Measurements from ENCODE around the gene KNCN. TPM values are rescaled to one million over a fixed set of nuclear protein-coding genes. Genes with fewer than 3 reads are reported as not detected.

The KNCN gene
- total RNA-seq, 2 donors from 2014 or later, result not detected

DNA sequence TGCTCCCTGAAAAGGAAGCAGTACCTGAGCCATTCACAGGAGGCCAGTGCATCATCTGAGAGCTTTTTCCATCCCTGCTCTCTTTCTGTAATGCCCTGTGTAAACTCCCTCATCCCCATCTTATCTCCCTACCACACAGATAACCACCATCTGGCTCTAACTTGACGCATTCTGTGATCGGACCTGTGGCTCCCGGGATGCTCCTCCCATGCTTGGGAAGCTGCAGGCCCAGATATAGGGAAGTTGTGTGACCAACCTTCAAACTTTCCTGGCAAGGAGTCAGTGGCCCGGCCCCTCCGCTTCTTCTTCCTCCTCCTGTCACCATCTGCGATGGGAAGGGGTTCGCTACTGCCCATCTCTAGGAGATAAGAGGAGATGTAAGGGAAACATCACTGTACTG, 31.5 kb upstream of the KNCN start:
- Histone ChIP-seq H3K4me1 (no peaks in the 10 kb centered on the region), H3K4me3 (no peak overlapping the region), H3K9me3 (no peaks in the 10 kb centered on the region), H3K27ac (no peak overlapping the region), H3K36me3 (peaks cover 68% of the 10 kb centered on the region), H3K27me3 (no peaks in the 10 kb centered on the region)
- TF ChIP-seq, protein P1, sequence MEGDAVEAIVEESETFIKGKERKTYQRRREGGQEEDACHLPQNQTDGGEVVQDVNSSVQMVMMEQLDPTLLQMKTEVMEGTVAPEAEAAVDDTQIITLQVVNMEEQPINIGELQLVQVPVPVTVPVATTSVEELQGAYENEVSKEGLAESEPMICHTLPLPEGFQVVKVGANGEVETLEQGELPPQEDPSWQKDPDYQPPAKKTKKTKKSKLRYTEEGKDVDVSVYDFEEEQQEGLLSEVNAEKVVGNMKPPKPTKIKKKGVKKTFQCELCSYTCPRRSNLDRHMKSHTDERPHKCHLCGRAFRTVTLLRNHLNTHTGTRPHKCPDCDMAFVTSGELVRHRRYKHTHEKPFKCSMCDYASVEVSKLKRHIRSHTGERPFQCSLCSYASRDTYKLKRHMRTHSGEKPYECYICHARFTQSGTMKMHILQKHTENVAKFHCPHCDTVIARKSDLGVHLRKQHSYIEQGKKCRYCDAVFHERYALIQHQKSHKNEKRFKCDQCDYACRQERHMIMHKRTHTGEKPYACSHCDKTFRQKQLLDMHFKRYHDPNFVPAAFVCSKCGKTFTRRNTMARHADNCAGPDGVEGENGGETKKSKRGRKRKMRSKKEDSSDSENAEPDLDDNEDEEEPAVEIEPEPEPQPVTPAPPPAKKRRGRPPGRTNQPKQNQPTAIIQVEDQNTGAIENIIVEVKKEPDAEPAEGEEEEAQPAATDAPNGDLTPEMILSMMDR (IDR thresholded peaks at IDR 0.05), result no peak
- DNase-seq (ENCODE audit: low spot score), result no peak

DNA sequence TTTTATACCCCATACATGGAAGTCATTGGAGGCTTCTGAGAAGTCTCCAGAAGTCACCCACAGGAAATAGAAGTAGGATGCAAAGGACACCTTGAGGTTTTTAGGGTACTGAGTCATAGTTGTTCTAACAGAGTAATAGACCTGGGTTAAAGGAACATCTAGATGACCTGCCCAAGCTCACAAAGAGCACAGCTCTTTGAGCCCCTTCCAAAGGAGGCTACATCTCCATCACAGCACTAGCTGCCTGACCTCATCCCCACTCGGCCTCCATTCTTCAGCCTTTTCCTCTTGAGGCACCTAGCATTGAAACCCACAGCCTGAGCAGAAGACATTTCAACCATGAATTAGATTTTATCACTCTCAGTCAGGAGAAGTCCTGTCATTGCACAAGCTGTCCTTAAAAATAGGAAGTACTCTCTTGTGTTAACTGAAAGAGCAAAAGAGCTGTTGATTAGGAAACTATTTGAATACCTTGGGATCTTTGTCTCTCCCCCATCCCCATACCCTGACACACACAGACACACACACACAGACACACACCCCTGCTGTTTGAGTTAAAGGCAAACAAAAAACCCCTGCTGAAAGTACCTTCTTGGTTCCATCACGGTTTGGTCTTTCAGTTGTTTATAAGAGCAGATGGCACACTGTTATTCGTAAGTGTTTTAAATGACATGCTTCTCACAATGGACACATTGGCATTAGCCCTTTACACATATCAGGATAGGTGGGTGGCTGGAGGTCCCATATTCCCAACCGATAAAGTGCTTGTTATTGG, 30.4 kb upstream of the KNCN start:
- Histone ChIP-seq H3K9me3 (no peaks in the 10 kb centered on the region), H3K4me1 (no peaks in the 10 kb centered on the region), H3K27ac (no peak overlapping the region), H3K27me3 (no peaks in the 10 kb centered on the region), H3K36me3 (peaks cover 78% of the 10 kb centered on the region), H3K4me3 (no peak overlapping the region)
- TF ChIP-seq, protein P1 (IDR thresholded peaks at IDR 0.05), result no peak
- no peak for DNase-seq (ENCODE audit: low spot score)

DNA sequence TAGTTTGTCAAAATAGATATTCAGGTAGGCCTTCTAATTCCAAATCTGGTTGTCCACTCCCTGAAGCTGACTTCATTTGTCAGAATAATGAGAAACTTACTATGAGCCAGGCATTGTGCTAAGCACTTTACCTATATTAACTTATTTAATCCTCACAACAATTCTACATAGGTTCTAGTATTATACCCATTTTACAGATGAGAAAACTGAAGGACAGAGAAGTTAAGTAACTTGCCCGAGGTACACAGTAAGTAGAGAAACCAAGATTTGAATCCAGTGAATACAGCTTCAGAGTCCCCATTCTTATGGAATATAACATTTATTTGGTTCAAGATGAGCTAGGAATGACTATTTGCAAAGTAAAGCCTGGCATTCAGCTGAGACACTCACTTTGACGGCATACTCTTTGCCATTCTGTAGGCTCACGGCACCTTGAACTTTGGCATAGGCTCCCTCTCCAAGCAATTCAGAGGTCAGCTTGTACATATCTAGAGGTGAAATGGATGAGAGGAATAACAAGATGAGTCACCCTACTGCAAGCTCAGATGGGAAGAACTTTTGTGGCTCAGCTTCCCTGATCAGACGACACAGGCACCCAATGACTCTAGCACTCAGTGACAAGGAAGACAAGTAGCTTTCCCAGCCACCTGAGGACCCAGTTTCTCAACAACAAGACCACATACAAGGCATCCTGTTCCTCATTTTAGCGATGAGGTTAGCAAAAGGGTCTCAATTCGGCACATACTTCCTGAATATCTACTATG, 28.9 kb upstream of the KNCN start:
- H3K9me3 ChIP-seq, result no peaks in the 10 kb centered on the region
- no peaks in the 10 kb centered on the region for H3K27me3 ChIP-seq
- no peak overlapping the region for H3K4me3 ChIP-seq
- TF ChIP-seq, protein P1 (IDR thresholded peaks at IDR 0.05), result no peak
- H3K4me1 ChIP-seq, result no peaks in the 10 kb centered on the region
- no peak for DNase-seq (ENCODE audit: low spot score)
- H3K36me3 ChIP-seq, result peaks cover 81% of the 10 kb centered on the region
- no peak overlapping the region for H3K27ac ChIP-seq

DNA sequence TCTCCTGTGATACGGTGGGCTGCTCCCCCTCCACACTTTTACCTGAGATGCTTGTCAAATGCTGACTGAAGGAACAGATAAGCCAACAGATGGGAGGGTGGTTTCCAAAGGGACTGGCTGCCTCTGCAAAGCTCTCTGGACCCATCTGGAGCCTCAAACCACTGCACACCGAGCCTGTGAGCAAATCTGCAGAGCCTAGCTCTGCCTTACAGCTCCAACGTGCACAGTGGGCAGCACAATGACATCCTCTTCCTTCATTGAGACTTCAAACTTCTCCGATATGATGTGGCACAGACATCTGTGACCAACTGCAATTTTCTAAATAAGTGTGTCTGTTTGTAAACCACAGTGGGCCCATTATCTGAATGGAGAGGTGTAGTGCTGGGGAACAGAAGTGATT, 26.2 kb upstream of the KNCN start:
- H3K36me3 ChIP-seq, result peaks cover 62% of the 10 kb centered on the region

DNA sequence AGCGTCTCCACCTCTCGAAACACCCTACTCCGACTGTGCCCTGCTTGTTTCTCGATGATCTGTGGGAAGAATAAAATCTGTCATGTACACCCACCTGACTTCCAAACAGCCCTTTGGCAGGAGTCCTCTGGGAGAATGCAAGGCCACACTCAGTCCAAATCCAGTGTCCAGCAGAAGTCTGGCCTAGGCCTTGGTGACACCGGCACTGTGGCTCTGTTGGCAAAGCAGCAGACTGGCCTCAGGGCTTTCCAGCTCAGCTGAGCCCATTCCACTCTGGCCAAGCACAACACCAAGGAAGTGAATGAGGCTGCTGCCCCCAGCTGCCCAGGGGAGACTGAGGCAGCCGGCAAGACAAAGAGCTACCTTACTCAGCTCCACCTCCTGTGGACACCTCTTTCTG, 25.1 kb upstream of the KNCN start:
- H3K27ac ChIP-seq, result peak overlapping the region in 1 of 2 donors; percentile 26
- H3K36me3 ChIP-seq, result peaks cover 51% of the 10 kb centered on the region
- peaks cover 0 to 22% of the 10 kb centered on the region in 2 donors for H3K4me1 ChIP-seq
- H3K9me3 ChIP-seq, result no peaks in the 10 kb centered on the region
- DNase-seq (ENCODE audit: low spot score), result no peak
- no peaks in the 10 kb centered on the region for H3K27me3 ChIP-seq
- TF ChIP-seq, protein P1 (IDR thresholded peaks at IDR 0.05), result no peak
- H3K4me3 ChIP-seq, result no peak overlapping the region

More for the DNA sequence above, 26.2 kb upstream of the KNCN start:
- DNase-seq (ENCODE audit: low spot score), result no peak
- no peak overlapping the region for H3K4me3 ChIP-seq
- no peaks in the 10 kb centered on the region for H3K9me3 ChIP-seq
- TF ChIP-seq, protein P1 (IDR thresholded peaks at IDR 0.05), result no peak
- no peaks in the 10 kb centered on the region for H3K27me3 ChIP-seq
- peaks cover 0 to 13% of the 10 kb centered on the region in 2 donors for H3K4me1 ChIP-seq
- no peak overlapping the region for H3K27ac ChIP-seq

Data from right atrium auricular region (tissue), 2 donors.